Upper lobe of right lung (tissue), 1 donor: ENCODE results near the gene KPNB1. TPM values are rescaled to one million over a fixed set of nuclear protein-coding genes. Genes with fewer than 3 reads are reported as not detected.

Experiments
- ATAC-seq: fragments of 200-7000 bp; cut with Tn5 transposase; one replicate; pipeline ENCODE4 v1.9.1; 2020; ENCODE audit warnings: mild to moderate bottlenecking, moderate library complexity
- DNase-seq: peaks from one replicate; pipeline ENCODE4 v3.0.0-alpha.2; 2020
- H3K27ac ChIP-seq: fragments of 200-600 bp; one replicate; pipeline ENCODE4 v1.8.0; 2022
- H3K27me3 ChIP-seq: fragments of 200-600 bp; one replicate; pipeline ENCODE4 v1.8.0; 2022; ENCODE audit warnings: mild to moderate bottlenecking
- H3K36me3 ChIP-seq: fragments of 200-600 bp; one replicate; pipeline ENCODE4 v1.8.0; 2022
- H3K4me1 ChIP-seq: fragments of 200-600 bp; one replicate; pipeline ENCODE4 v1.8.0; 2022
- H3K4me3 ChIP-seq: fragments of 200-600 bp; one replicate; pipeline ENCODE4 v1.8.0; 2022; ENCODE audit warnings: mild to moderate bottlenecking
- H3K9me3 ChIP-seq: fragments of 200-600 bp; one replicate; pipeline ENCODE4 v1.8.0; 2022
- CTCF ChIP-seq: fragments of 200-600 bp; IDR thresholded peaks from one replicate; pipeline ENCODE4 v1.8.0; 2022; ENCODE audit warnings: antibody characterized with exemption
- intact Hi-C: fragments of 100-400 bp; cut with DNase I; formaldehyde crosslinking; loops from one replicate; pipeline ENCODE4 v1.11.0; 2022
- total RNA-seq: library from RNA; stranded (reverse); fragmentation: NEBNext Ultra II Directional; extraction: Animal tissue kit (Norgen Biotek cat#: 25700); gene quantifications from one replicate; pipeline ENCODE4 v1.2.1, GENCODE V29; 2021
- donor health status: DM: no; HTN: yes; CAD: no; lungs with severe emphysema.

KPNB1 gene
- total RNA-seq, 1 donor from 2014 or later, result 196 TPM

GRCh38 chr17:47684025-47684424, 34.3 kb downstream of the KPNB1 start:
- Histone ChIP-seq H3K27ac (no peak overlapping the region), H3K27me3 (no peaks in the 10 kb centered on the region), H3K4me1 (peaks cover 4% of the 10 kb centered on the region), H3K36me3 (peaks cover 58% of the 10 kb centered on the region), H3K4me3 (no peak overlapping the region), H3K9me3 (no peaks in the 10 kb centered on the region)
- TF ChIP-seq CTCF, result no peak
- intact Hi-C loops, result no loop called here
- ATAC-seq (no peak), DNase-seq (no peak)

- peaks cover 4% of the 10 kb centered on the region for H3K4me1 ChIP-seq
- H3K9me3 ChIP-seq, result no peaks in the 10 kb centered on the region
- peaks cover 51% of the 10 kb centered on the region for H3K36me3 ChIP-seq
- TF ChIP-seq CTCF, result no peak
- ATAC-seq (no peak), DNase-seq (no peak)
- intact Hi-C loops, result no loop called here
- H3K27me3 ChIP-seq, result no peaks in the 10 kb centered on the region
- H3K27ac ChIP-seq, result no peak overlapping the region
- H3K4me3 ChIP-seq, result no peak overlapping the region
Measured at GRCh38 chr17:47684535-47685193, 34.9 kb downstream of the KPNB1 start.

- intact Hi-C loops, result no loop called here
- TF ChIP-seq CTCF, result no peak
- Histone ChIP-seq H3K9me3 (no peaks in the 10 kb centered on the region), H3K4me1 (peaks cover 4% of the 10 kb centered on the region), H3K27me3 (no peaks in the 10 kb centered on the region), H3K4me3 (no peak overlapping the region), H3K36me3 (peaks cover 41% of the 10 kb centered on the region), H3K27ac (no peak overlapping the region)
- ATAC-seq (no peak), DNase-seq (no peak)
Measured at GRCh38 chr17:47685556-47686275, 36.0 kb downstream of the KPNB1 start.

GRCh38 chr17:47686276-47686635, 36.5 kb downstream of the KPNB1 start:
- H3K27ac ChIP-seq, result no peak overlapping the region
- H3K36me3 ChIP-seq, result peaks cover 35% of the 10 kb centered on the region
- no peaks in the 10 kb centered on the region for H3K27me3 ChIP-seq
- no peaks in the 10 kb centered on the region for H3K9me3 ChIP-seq
- no peak for TF ChIP-seq CTCF
- no peak overlapping the region for H3K4me3 ChIP-seq
- DNase-seq (no peak), ATAC-seq (no peak)
- intact Hi-C loops, result no loop called here
- H3K4me1 ChIP-seq, result peaks cover 4% of the 10 kb centered on the region

GRCh38 chr17:47686664-47687327, 37.1 kb downstream of the KPNB1 start:
- H3K36me3 ChIP-seq, result peaks cover 30% of the 10 kb centered on the region
- H3K4me3 ChIP-seq, result no peak overlapping the region
- H3K27ac ChIP-seq, result no peak overlapping the region
- TF ChIP-seq CTCF, result no peak
- H3K4me1 ChIP-seq, result peaks cover 4% of the 10 kb centered on the region
- H3K27me3 ChIP-seq, result no peaks in the 10 kb centered on the region
- DNase-seq (no peak), ATAC-seq (no peak)
- H3K9me3 ChIP-seq, result no peaks in the 10 kb centered on the region
- intact Hi-C loops, result no loop called here
